Left forelimb (tissue), 1 donor: ENCODE data around the gene IL1A.

ENCODE experiments used
- DNase-seq: peaks from one replicate; pipeline ENCODE4 v3.0.0-alpha.2; 2018; ENCODE audit warnings: low spot score

The IL1A gene

GRCh38 chr2:112726487-112727190 lies 57.7 kb downstream of the IL1A start:
- peak; percentile 88 for DNase-seq

- no peak for DNase-seq
Measured at GRCh38 chr2:112725545-112726457, 58.5 kb downstream of the IL1A start.

GRCh38 chr2:112724591-112725525 lies 59.4 kb downstream of the IL1A start:
- DNase-seq = no peak

- no peak for DNase-seq
Measured at GRCh38 chr2:112723995-112724394, 60.3 kb downstream of the IL1A start.
